K562 (cell line): ENCODE measurements around the gene SARS1. TPM values are rescaled to one million over a fixed set of nuclear protein-coding genes. Genes with fewer than 3 reads are reported as not detected.

Source experiments
- CEBPB ChIP-seq: fragments of 450-650 bp; IDR thresholded peaks from 2 replicates; pipeline ENCODE4 v1.6.1; 2016; ENCODE audit warnings: missing genetic modification characterization, missing compliant biosample characterization
- CXXC5 ChIP-seq: fragments of 250-450 bp; sonication (Bioruptor Pico); IDR thresholded peaks from 2 replicates; pipeline ENCODE4 v1.8.0; 2022; ENCODE audit warnings: inconsistent platforms, mild to moderate bottlenecking, moderate library complexity
- DACH1 ChIP-seq: fragments of 450-650 bp; IDR thresholded peaks from 2 replicates; pipeline ENCODE4 v1.6.1; 2018; ENCODE audit not compliant: partially characterized antibody
- FOXK1 ChIP-seq: sonication (generic); formaldehyde crosslinking; IDR thresholded peaks from 2 replicates; pipeline ENCODE4 v1.8.0; 2022; ENCODE audit warnings: missing genetic modification reagents, mild to moderate bottlenecking, borderline replicate concordance
- HCFC1 ChIP-seq: IDR thresholded peaks from 2 replicates; pipeline ENCODE4 v1.6.1; 2012; ENCODE audit warnings: low read depth, low read length, improper control_type of control experiment
- KDM1A ChIP-seq, 2 experiments: fragments of 450-650 bp; IDR thresholded peaks; 2 replicates each; pipeline ENCODE4 v1.6.1; 2016; ENCODE audit warnings: mild to moderate bottlenecking in 2 of 2
- NFIC ChIP-seq: fragments of 450-650 bp; IDR thresholded peaks from 2 replicates; pipeline ENCODE4 v1.6.1; 2017; ENCODE audit warnings: mild to moderate bottlenecking, inconsistent platforms
- TCF3 ChIP-seq: sonication (generic); formaldehyde crosslinking; IDR thresholded peaks from 2 replicates; pipeline ENCODE4 v1.4.0; 2020; ENCODE audit warnings: mild to moderate bottlenecking, missing genetic modification reagents
- TEAD4 ChIP-seq, 2 experiments: sonication (generic) in 1 of 2; formaldehyde crosslinking in 1 of 2; IDR thresholded peaks; 2 replicates each; pipeline versions ENCODE4 v1.6.1 to v1.8.0; 2012 to 2022; ENCODE audit warnings: borderline replicate concordance in 1 of 2, inconsistent platforms in 1 of 2, low read length in 1 of 2, mild to moderate bottlenecking in 1 of 2, missing genetic modification reagents in 1 of 2
- TFAM ChIP-seq: fragments of 250-450 bp; sonication (Bioruptor Pico); conservative IDR thresholded peaks from 2 replicates; pipeline ENCODE4 v1.5.0; 2021; ENCODE audit warnings: mild to moderate bottlenecking, moderate library complexity
- ZNF707 ChIP-seq: fragments of 250-450 bp; sonication (Bioruptor Pico); conservative IDR thresholded peaks from 2 replicates; pipeline ENCODE4 v1.8.0; 2022; ENCODE audit warnings: inconsistent platforms, mild to moderate bottlenecking, moderate library complexity
- polyA plus RNA-seq, 8 experiments: library from polyadenylated mRNA; depleted of rRNA in 4 of 8; stranded (reverse) in 5 of 8; unstranded in 3 of 8; fragments of >200 nt; fragmentation: Nextera tagmentation in 2 of 8; fragmentation: Illumina TruSeq in 1 of 8; extraction: Ambion mirVana in 2 of 8; extraction: Trizol in 1 of 8; gene quantifications; 2 replicates each; pipeline versions ENCODE4 v1.2.1 to v1.2.3, GENCODE V29; 2011 to 2014; ENCODE audit warnings: inconsistent platforms in 1 of 8, missing spikeins in 1 of 8
- total RNA-seq, 7 experiments: library from RNA; depleted of rRNA in 6 of 7; stranded (reverse); fragments of >200 nt in 6 of 7; fragmentation: Illumina TruSeq in 2 of 7; extraction: Trizol in 2 of 7; gene quantifications; 2 replicates each; pipeline versions ENCODE4 v1.2.1 to v1.2.3, GENCODE V29; 2011 to 2021; ENCODE audit warnings: low replicate concordance in 1 of 7
- TF ChIP-seq, protein P1 (sequence below), 2 experiments: fragments of 450-650 bp; formaldehyde crosslinking in 1 of 2; IDR thresholded peaks; 2 replicates each; pipeline versions ENCODE4 v1.4.0 to v1.6.1; 2014 to 2020; ENCODE audit warnings: mild to moderate bottlenecking in 2 of 2, borderline replicate concordance in 1 of 2, low read depth in 1 of 2
- TF ChIP-seq, protein P2 (sequence below): fragments of 450-650 bp; IDR thresholded peaks from 2 replicates; pipeline ENCODE4 v1.7.1; 2018; ENCODE audit warnings: mild to moderate bottlenecking, low read depth; ENCODE audit not compliant: partially characterized antibody
- TF ChIP-seq, protein P3 (sequence below): fragments of 250-450 bp; sonication (Bioruptor Pico); IDR thresholded peaks from 2 replicates; pipeline ENCODE4 v1.5.0; 2020; ENCODE audit warnings: mild to moderate bottlenecking

SARS1 gene
- total and polyA plus RNA-seq, 9 of the 15 experiments (the other 6 are each of a cell fraction or from before 2014, with no cell fraction given) = 221 to 623 (median 254) TPM

DNA sequence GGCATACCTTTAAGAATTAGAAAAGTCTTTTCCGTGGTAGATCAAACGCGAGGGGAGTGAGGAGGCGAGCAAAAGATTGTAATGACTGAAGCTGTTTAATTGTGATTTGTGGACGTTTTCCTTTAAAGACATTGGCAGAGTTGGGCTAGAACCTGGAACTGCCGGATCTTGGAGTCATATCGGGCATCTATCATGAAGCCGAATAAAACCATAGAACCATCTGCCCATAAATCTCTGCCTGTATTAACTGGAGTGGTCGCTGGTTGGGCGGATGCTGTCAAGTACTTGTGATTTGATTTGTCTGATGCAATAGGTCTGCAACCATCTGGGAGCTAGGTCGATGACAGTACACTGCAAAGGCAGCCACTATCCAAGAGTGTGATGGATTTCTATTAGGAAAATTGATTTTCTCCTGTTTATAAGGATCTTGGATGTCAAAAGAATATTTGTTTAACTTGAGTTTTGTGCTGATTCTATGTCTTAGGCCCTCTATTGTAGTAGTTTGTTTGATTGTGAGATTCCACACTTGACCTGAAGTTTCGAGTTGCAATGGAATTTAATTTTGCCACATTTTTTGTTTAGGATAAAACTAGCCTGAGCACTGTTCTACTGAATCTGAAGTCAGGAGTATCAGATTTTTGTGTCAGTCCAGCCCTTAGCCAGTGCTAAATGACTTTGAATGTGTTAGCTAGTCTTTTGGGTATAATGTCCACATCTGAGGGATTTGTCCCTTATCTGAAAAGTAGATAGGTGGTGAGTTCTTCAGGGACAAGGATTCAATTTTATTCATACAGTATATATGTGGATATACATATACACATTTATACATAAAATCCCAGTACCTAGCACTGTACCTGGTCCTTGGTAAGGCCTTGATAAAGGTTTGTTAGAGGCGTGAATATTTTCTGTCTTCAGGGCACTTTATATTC is 1.2 kb downstream of the SARS1 start (continued):
- peak; percentile 98 for TF ChIP-seq CEBPB
- TF ChIP-seq TFAM = no peak
- peak; percentile 89 for TF ChIP-seq DACH1
- TF ChIP-seq TCF3 (CRISPR knock-in tag) = peak; percentile 73
- no peak for TF ChIP-seq FOXK1 (CRISPR knock-in tag)
- TF ChIP-seq KDM1A (IDR thresholded peaks at IDR 0.05) = peak; percentile 100
- TF ChIP-seq NFIC = peak; percentile 32; the same call in 1 of the 2 replicates
- TF ChIP-seq, protein P1, sequence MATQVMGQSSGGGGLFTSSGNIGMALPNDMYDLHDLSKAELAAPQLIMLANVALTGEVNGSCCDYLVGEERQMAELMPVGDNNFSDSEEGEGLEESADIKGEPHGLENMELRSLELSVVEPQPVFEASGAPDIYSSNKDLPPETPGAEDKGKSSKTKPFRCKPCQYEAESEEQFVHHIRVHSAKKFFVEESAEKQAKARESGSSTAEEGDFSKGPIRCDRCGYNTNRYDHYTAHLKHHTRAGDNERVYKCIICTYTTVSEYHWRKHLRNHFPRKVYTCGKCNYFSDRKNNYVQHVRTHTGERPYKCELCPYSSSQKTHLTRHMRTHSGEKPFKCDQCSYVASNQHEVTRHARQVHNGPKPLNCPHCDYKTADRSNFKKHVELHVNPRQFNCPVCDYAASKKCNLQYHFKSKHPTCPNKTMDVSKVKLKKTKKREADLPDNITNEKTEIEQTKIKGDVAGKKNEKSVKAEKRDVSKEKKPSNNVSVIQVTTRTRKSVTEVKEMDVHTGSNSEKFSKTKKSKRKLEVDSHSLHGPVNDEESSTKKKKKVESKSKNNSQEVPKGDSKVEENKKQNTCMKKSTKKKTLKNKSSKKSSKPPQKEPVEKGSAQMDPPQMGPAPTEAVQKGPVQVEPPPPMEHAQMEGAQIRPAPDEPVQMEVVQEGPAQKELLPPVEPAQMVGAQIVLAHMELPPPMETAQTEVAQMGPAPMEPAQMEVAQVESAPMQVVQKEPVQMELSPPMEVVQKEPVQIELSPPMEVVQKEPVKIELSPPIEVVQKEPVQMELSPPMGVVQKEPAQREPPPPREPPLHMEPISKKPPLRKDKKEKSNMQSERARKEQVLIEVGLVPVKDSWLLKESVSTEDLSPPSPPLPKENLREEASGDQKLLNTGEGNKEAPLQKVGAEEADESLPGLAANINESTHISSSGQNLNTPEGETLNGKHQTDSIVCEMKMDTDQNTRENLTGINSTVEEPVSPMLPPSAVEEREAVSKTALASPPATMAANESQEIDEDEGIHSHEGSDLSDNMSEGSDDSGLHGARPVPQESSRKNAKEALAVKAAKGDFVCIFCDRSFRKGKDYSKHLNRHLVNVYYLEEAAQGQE (IDR thresholded peaks at IDR 0.05; ENCODE audit: borderline replicate concordance) = peak; percentile 28; the same call in 1 of the 2 replicates
- TF ChIP-seq, protein P1 (CRISPR knock-in tag; IDR thresholded peaks at IDR 0.05; ENCODE audit: low read depth) = no peak
- TF ChIP-seq, protein P2, sequence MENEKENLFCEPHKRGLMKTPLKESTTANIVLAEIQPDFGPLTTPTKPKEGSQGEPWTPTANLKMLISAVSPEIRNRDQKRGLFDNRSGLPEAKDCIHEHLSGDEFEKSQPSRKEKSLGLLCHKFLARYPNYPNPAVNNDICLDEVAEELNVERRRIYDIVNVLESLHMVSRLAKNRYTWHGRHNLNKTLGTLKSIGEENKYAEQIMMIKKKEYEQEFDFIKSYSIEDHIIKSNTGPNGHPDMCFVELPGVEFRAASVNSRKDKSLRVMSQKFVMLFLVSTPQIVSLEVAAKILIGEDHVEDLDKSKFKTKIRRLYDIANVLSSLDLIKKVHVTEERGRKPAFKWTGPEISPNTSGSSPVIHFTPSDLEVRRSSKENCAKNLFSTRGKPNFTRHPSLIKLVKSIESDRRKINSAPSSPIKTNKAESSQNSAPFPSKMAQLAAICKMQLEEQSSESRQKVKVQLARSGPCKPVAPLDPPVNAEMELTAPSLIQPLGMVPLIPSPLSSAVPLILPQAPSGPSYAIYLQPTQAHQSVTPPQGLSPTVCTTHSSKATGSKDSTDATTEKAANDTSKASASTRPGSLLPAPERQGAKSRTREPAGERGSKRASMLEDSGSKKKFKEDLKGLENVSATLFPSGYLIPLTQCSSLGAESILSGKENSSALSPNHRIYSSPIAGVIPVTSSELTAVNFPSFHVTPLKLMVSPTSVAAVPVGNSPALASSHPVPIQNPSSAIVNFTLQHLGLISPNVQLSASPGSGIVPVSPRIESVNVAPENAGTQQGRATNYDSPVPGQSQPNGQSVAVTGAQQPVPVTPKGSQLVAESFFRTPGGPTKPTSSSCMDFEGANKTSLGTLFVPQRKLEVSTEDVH = peak; percentile 51
- TF ChIP-seq HCFC1 = peak; percentile 47
- TF ChIP-seq TEAD4 (IDR thresholded peaks at IDR 0.05; ENCODE audit: low read length) = peak; percentile 78
- no peak for TF ChIP-seq TEAD4 (CRISPR knock-in tag; IDR thresholded peaks at IDR 0.05; ENCODE audit: borderline replicate concordance)
- 0 out of 2 replicates have a peak, but pooled peaks have one; percentile 12 for TF ChIP-seq ZNF707
- TF ChIP-seq, protein P3, sequence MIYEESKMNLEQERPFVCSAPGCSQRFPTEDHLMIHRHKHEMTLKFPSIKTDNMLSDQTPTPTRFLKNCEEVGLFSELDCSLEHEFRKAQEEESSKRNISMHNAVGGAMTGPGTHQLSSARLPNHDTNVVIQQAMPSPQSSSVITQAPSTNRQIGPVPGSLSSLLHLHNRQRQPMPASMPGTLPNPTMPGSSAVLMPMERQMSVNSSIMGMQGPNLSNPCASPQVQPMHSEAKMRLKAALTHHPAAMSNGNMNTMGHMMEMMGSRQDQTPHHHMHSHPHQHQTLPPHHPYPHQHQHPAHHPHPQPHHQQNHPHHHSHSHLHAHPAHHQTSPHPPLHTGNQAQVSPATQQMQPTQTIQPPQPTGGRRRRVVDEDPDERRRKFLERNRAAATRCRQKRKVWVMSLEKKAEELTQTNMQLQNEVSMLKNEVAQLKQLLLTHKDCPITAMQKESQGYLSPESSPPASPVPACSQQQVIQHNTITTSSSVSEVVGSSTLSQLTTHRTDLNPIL (CRISPR knock-in tag) = 0 out of 2 replicates have a peak, but pooled peaks have one; percentile 5
- peak; percentile 82 for TF ChIP-seq CXXC5 (CRISPR knock-in tag)
